Stimulated activated CD8-positive, alpha-beta memory T cell treated with anti-CD3 and anti-CD28 coated beads, Interleukin-4, amount 100 ng/mL, for 4 hours (primary cell): Measurements from ENCODE around the gene SERTAD1.
"Not testable (repeated sequence)": the region's sequence is repeated elsewhere in the genome, so short reads cannot be mapped to it uniquely, and the experiment has no call there.

Source experiments
- DNase-seq, 2 donors: peaks; one replicate each; pipeline ENCODE4 v3.0.0-alpha.2; 2020; ENCODE audit warnings: low read depth in 2 of 2, low spot score in 1 of 2

SERTAD1 gene

DNA sequence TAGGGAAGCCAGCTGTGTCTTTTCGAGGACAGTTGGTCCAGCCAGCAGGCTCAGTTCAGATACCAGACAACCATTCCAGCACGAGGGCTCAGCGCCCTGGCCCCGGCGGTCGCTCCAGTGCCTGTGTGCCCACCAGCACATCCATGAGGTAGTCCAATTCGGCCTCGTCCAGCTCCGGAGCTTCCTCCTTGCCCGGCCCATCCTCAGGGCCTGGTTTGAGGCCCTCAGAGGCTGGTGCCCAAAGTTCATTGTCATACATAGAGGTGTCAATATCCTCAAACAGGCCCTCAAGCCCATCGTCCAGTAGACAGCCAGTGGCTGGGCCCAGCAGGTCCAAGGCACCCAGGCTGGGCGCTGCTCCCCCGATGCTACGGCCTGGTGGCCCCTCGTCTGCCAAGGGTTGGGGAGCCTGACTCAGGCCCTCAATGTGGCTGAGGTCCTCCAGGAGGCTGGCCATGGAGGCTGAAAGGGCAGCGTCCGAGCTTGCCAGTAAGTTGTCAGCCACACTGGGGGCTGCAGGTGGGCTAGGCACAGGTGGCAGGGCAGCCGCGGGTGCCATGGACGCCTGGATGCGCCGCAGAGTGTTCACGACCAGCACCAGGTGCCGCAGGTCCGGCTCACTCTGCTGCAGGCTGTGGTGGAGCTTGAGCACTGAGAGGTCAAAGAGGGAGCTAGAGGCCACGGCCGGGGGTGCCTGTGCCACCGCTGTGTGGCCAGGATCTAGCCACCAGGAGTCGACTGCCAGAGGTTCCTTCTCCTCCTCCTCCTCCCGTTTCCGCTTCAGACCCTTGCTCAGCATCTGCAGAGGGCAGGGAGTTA, 2.8 kb downstream of the SERTAD1 start:
- no peak for DNase-seq

DNA sequence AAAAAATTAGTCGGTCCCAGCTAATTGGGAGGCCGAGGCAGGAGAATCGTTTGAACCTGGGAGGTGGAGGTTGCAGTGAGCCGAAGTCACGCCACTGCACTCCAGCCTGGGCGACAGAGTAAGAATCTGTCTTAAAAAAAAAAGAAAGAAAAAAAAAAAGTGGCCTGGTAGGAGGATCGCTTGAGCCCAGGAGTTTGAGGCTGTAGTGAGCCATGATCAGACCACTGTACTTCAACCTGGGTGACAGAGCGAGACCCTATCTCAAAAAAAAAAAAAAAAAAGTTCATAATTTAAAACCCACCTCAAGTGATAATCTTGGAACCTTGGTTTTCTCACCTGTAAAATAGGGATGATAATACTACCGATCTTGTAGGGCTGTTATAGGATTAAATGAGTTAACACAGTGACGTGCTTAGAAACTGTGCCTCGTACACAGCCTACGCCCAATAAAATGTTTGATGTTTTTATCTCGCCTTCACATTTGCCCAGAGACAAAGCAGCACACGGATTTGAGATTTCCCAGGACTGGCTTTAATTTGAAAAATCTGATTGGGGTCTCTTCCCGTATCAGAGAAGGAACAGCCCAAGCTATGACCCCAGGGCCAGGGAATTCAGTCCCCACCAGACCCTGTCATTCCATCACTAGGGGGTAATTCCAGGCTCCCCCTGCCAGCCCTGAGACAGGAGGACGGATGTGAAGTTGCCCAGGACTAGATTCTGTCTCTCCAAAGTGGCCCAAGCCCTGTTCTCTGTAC, 3.6 kb downstream of the SERTAD1 start:
- DNase-seq = no peak

GRCh38 chr19:40420766-40421765, 4.7 kb downstream of the SERTAD1 start:
- DNase-seq = peak; percentile 30 to 40

GRCh38 chr19:40420451-40420765, 5.4 kb downstream of the SERTAD1 start:
- DNase-seq = no peak

GRCh38 chr19:40419780-40420179, 6.0 kb downstream of the SERTAD1 start:
- DNase-seq = no peak

GRCh38 chr19:40419066-40419612, 6.7 kb downstream of the SERTAD1 start:
- DNase-seq = no peak

DNA sequence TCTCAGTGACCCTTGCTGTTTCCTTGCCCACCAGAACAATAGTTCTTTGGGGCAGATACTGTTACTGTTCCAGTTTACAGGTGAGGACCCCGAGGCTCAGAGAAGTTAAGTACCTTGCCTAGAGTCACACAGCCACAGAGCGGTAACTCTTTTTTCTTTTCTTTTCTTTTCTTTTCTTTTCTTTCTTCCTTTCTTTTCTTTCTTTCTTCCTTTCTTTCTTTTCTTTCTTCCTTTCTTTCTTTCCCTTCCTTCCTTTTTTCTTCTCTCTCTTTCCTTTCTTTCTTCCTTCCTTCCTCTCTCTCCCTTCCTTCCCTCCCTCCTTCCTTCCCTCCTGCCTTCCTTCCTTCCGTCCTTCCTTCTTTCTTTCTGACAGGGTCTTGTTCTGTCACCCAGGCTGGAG, 7.8 kb downstream of the SERTAD1 start:
- DNase-seq = no peak

GRCh38 chr19:40417643-40417981, 8.2 kb downstream of the SERTAD1 start:
- no peak for DNase-seq

DNA sequence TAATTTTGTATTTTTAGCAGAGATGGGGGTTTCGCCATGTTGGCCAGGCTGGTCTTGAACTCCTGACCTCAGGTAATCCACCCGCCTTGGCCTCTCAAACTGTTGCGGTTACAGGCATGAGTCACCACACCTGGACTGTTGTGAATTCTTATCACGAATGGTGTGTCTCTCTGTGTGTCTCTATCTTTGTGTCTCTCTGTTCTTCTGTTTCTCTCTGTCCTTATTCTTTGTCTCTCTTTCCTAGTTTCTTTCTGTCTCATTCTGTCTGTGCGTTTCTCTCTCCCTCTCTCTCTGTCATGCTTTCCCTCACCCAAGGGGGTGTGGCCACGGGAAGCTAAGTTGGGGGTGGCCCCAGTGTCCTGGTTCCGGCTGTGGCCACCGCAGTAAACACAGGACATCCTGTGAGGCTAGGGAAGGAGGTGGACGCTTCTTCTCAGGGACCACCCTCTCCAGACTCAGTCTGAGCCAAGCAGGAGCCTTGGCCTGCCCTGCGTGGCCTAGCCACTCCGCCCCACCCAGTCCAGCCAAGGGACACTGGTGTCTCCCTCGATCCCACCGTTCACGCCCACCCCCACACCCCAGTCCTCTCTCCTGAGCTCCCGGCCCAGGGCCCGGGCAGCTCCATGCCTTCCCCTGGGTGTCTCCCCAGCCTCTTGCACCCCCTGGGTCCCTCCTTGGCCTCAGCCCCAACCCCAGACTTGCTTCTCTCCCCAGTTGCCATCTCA, 8.7 kb downstream of the SERTAD1 start:
- DNase-seq = no peak

- DNase-seq = no peak
Measured at GRCh38 chr19:40415768-40416167, 10.0 kb downstream of the SERTAD1 start.

DNA sequence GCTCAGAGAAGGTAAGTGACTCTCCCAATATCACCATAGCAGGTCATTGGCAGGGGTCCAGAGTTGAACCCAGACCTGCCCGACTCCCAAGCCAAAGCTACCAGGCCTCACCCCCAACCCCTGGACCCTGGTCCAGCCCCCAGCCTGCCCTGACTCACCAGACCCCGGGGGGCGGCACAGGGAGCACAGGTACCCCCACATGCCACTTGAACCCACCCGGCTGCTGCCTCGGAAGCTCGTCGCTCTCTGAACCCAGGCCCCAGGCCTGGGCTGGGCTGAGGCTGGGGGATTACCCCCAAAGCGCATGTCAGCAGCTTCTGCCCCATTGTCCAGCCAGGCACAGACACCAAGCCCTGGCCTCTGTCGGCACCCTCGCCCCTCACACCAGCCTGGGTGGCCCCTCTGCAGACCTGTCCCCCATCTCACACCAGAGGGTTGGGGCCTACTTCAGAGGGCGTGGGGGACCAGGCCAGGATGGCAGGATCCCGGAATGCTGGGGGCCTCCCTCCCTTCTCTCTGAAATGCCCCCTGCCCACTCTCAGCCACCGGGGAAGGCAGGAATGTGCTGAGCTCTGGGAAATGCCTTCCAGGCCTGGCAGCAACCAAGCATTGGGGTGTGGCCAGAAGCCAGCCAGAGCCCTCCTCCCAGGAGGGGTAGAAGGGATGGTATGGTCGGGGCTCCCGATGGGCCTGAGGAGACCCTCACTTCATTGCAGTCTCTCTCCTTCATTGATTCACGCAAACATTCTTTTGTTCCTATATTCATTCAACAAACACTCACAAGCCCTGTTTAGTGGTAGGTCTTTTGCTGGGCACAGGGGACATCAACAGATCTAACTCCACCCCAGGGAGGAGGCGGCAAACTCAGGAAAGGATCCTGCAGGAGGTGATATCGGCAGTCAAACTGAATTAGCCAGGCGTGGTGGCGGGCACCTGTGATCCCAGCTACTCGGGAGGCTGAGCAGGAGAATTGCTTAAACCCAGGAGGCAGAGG, 11.0 kb downstream of the SERTAD1 start:
- no peak for DNase-seq

- DNase-seq = no peak
Measured at GRCh38 chr19:40413291-40413845, 12.4 kb downstream of the SERTAD1 start, which contains the start of gene PRX. TSS of gene PRX (minus strand) at chr19:40413378. CDS start at chr19:40407932, 5,446 bp downstream.

- no peak for DNase-seq
Measured at GRCh38 chr19:40412866-40413265, 12.9 kb downstream of the SERTAD1 start.

GRCh38 chr19:40411958-40412499, 13.8 kb downstream of the SERTAD1 start:
- DNase-seq = no peak

GRCh38 chr19:40411125-40411842, 14.5 kb downstream of the SERTAD1 start:
- DNase-seq = no peak

DNA sequence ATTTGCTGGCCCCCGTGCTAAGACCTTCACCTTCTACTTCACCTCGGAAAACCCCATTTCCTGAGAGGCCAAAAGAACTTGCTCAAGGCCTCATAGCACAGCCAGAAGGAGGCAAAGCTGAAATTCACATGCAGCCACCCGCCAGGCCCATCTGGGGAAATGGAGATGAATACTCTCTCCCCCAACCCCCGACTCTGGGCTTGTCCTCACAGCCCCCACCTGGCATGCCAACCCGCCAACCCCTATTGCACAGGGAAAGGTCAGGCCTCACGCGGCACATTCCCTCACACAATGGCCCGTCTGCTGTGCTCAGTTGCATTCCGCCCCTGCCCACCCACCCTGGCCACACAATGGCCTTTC, 15.8 kb downstream of the SERTAD1 start:
- no peak for DNase-seq

DNA sequence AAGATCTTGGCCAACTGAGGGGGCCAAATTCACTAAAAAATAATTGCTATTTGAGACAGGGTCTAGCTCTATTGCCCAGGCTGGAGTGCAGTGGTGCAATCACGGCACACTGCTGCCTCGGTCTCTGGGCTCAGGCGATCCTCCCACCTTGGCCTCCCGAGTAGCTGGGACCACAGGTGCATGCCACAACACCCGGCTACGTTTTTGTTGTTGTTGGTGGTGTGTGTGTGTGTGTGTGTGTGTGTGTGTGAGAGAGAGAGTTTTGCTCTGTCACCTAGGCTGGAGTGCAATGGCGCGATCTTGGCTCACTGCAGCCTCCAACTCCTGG, 17.2 kb downstream of the SERTAD1 start:
- DNase-seq = not testable (repeated sequence)
